ENCODE measurements around the gene SPATA31C1. TPM values are rescaled to one million over a fixed set of nuclear protein-coding genes. Genes with fewer than 3 reads are reported as not detected.

The SPATA31C1 gene
- total and polyA plus RNA-seq, 7 donors = not detected

GRCh38 chr9:87875831-87876545 is 41.8 kb upstream of the SPATA31C1 start:
- 49 to 61% (median 51%) methylated on average over 5 of the region's 5 CpGs for WGBS, 3 donors
- TF ChIP-seq CTCF (IDR thresholded peaks at IDR 0.05) = no peak
- H3K9me3 ChIP-seq = no peaks in the 10 kb centered on the region
- H3K4me1 ChIP-seq = no peaks in the 10 kb centered on the region
- H3K4me3 ChIP-seq = no peak overlapping the region
- no peak for DNase-seq
- intact Hi-C loops (cut with DNase I) = no loop called here
- no peak overlapping the region for H3K27ac ChIP-seq
- H3K36me3 ChIP-seq (ENCODE audit: insufficient read depth in 1 of 2, low read depth in 1 of 2) = no peaks in the 10 kb centered on the region
- H3K27me3 ChIP-seq (ENCODE audit: insufficient read depth in 3 of 3, low read length in 2 of 3) = no peaks in the 10 kb centered on the region
- no peak for ATAC-seq

GRCh38 chr9:87876708-87877107 is 41.1 kb upstream of the SPATA31C1 start:
- Histone ChIP-seq H3K27me3 (ENCODE audit: insufficient read depth in 3 of 3, low read length in 2 of 3) (no peaks in the 10 kb centered on the region), H3K4me3 (no peak overlapping the region), H3K36me3 (ENCODE audit: insufficient read depth in 1 of 2, low read depth in 1 of 2) (no peaks in the 10 kb centered on the region), H3K4me1 (no peaks in the 10 kb centered on the region), H3K27ac (no peak overlapping the region), H3K9me3 (no peaks in the 10 kb centered on the region)
- TF ChIP-seq CTCF (IDR thresholded peaks at IDR 0.05) = no peak
- no peak for ATAC-seq
- no peak for DNase-seq
- intact Hi-C loops (cut with DNase I) = no loop called here
- 85 to 95% (median 88%) methylated on average over 5 of the region's 5 CpGs for WGBS, 3 donors

GRCh38 chr9:87878989-87879511 is 38.7 kb upstream of the SPATA31C1 start:
- DNase-seq (no peak), ATAC-seq (no peak)
- no peaks in the 10 kb centered on the region for H3K9me3 ChIP-seq
- H3K36me3 ChIP-seq (ENCODE audit: insufficient read depth in 1 of 2, low read depth in 1 of 2) = no peaks in the 10 kb centered on the region
- intact Hi-C loops (cut with DNase I) = no loop called here
- H3K4me3 ChIP-seq = no peak overlapping the region
- H3K4me1 ChIP-seq = no peaks in the 10 kb centered on the region
- H3K27ac ChIP-seq = no peak overlapping the region
- H3K27me3 ChIP-seq (ENCODE audit: insufficient read depth in 3 of 3, low read length in 2 of 3) = no peaks in the 10 kb centered on the region
- no peak for TF ChIP-seq CTCF (IDR thresholded peaks at IDR 0.05)
- 83 to 94% (median 89%) methylated on average over 1 of the region's 1 CpG for WGBS, 3 donors

GRCh38 chr9:87880116-87880515 is 37.6 kb upstream of the SPATA31C1 start:
- H3K27ac ChIP-seq = no peak overlapping the region
- no peaks in the 10 kb centered on the region for H3K27me3 ChIP-seq (ENCODE audit: insufficient read depth in 3 of 3, low read length in 2 of 3)
- WGBS, 3 donors = 44 to 55% (median 53%) methylated on average over 8 of the region's 8 CpGs
- DNase-seq = no peak
- intact Hi-C loops (cut with DNase I) = no loop called here
- no peaks in the 10 kb centered on the region for H3K4me1 ChIP-seq
- H3K9me3 ChIP-seq = no peaks in the 10 kb centered on the region
- no peak for ATAC-seq
- H3K36me3 ChIP-seq (ENCODE audit: insufficient read depth in 1 of 2, low read depth in 1 of 2) = no peaks in the 10 kb centered on the region
- no peak for TF ChIP-seq CTCF (IDR thresholded peaks at IDR 0.05)
- H3K4me3 ChIP-seq = no peak overlapping the region

GRCh38 chr9:87880683-87881082 is 37.1 kb upstream of the SPATA31C1 start:
- WGBS, 3 donors = 78 to 82% (median 79%) methylated on average over 6 of the region's 6 CpGs
- intact Hi-C loops (cut with DNase I) = no loop called here
- DNase-seq = peak in 1 of 2 donors; percentile 16

More at GRCh38 chr9:87880683-87881082, 37.1 kb upstream of the SPATA31C1 start:
- Histone ChIP-seq H3K27ac (no peak overlapping the region), H3K4me1 (no peaks in the 10 kb centered on the region), H3K4me3 (no peak overlapping the region), H3K9me3 (no peaks in the 10 kb centered on the region), H3K36me3 (ENCODE audit: insufficient read depth in 1 of 2, low read depth in 1 of 2) (no peaks in the 10 kb centered on the region), H3K27me3 (ENCODE audit: insufficient read depth in 3 of 3, low read length in 2 of 3) (no peaks in the 10 kb centered on the region)
- no peak for TF ChIP-seq CTCF (IDR thresholded peaks at IDR 0.05)
- no peak for ATAC-seq
